Ascending aorta (tissue), 2 donors: ENCODE data around the gene MAGI1. TPM values are rescaled to one million over a fixed set of nuclear protein-coding genes. Genes with fewer than 3 reads are reported as not detected.

ENCODE experiments used
- DNase-seq, 2 donors: peaks; one replicate each; pipeline ENCODE4 v3.0.0-alpha.2; 2019; ENCODE audit warnings: low spot score in 2 of 2
- H3K27ac ChIP-seq, 2 donors: fragments of 200-600 bp; sonication (generic); one replicate each; pipeline ENCODE4 v1.5.1; 2016 to 2017; ENCODE audit warnings: mild to moderate bottlenecking in 1 of 2
- H3K27me3 ChIP-seq: fragments of 200-600 bp; sonication (generic); one replicate; pipeline ENCODE4 v1.5.1; 2017
- H3K36me3 ChIP-seq, 2 donors: fragments of 200-600 bp; sonication (generic); one replicate each; pipeline ENCODE4 v1.5.1; 2016
- H3K4me1 ChIP-seq, 2 donors: fragments of 200-600 bp; sonication (generic); one replicate each; pipeline ENCODE4 v1.5.1; 2016 to 2017; ENCODE audit warnings: mild to moderate bottlenecking in 1 of 2
- H3K4me3 ChIP-seq, 2 donors: fragments of 200-600 bp; sonication (generic); one replicate each; pipeline ENCODE4 v1.5.1; 2016 to 2017; ENCODE audit warnings: mild to moderate bottlenecking in 1 of 2
- H3K9me3 ChIP-seq, 2 donors: fragments of 200-600 bp; sonication (generic); one replicate each; pipeline ENCODE4 v1.5.1; 2016
- intact Hi-C: fragments of 100-400 bp; cut with DNase I; formaldehyde crosslinking; loops from one replicate; pipeline ENCODE4 v1.15.1; 2023
- total RNA-seq: library from RNA; depleted of rRNA; stranded (reverse); fragments of >200 nt; gene quantifications from one replicate; pipeline ENCODE4 v1.1.0, GENCODE V29; 2016
- TF ChIP-seq, protein P1 (sequence below), 3 experiments: fragments of 200-600 bp in 2 of 3; fragments of 450-650 bp in 1 of 3; sonication (generic) in 2 of 3; IDR thresholded peaks; one replicate each; pipeline ENCODE4 v1.5.1; 2016 to 2019; ENCODE audit warnings: antibody characterized with exemption in 3 of 3, mild to moderate bottlenecking in 1 of 3, moderate library complexity in 1 of 3

The MAGI1 gene
- total RNA-seq, 1 donor from 2014 or later, result 28.4 TPM

- H3K9me3 ChIP-seq, result no peaks in the 10 kb centered on the region
- peaks cover 0 to 7% of the 10 kb centered on the region in 2 donors for H3K4me1 ChIP-seq
- TF ChIP-seq, protein P1, sequence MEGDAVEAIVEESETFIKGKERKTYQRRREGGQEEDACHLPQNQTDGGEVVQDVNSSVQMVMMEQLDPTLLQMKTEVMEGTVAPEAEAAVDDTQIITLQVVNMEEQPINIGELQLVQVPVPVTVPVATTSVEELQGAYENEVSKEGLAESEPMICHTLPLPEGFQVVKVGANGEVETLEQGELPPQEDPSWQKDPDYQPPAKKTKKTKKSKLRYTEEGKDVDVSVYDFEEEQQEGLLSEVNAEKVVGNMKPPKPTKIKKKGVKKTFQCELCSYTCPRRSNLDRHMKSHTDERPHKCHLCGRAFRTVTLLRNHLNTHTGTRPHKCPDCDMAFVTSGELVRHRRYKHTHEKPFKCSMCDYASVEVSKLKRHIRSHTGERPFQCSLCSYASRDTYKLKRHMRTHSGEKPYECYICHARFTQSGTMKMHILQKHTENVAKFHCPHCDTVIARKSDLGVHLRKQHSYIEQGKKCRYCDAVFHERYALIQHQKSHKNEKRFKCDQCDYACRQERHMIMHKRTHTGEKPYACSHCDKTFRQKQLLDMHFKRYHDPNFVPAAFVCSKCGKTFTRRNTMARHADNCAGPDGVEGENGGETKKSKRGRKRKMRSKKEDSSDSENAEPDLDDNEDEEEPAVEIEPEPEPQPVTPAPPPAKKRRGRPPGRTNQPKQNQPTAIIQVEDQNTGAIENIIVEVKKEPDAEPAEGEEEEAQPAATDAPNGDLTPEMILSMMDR (IDR thresholded peaks at IDR 0.05), result no peak
- intact Hi-C loops, result no loop called here
- H3K4me3 ChIP-seq, result no peak overlapping the region
- H3K36me3 ChIP-seq, result no peaks in the 10 kb centered on the region
- peak overlapping the region; percentile 54 to 67 for H3K27ac ChIP-seq
- DNase-seq, result no peak
- H3K27me3 ChIP-seq, result no peaks in the 10 kb centered on the region
Observed at GRCh38 chr3:65786890-65787289, 251.8 kb downstream of the MAGI1 start.

DNA sequence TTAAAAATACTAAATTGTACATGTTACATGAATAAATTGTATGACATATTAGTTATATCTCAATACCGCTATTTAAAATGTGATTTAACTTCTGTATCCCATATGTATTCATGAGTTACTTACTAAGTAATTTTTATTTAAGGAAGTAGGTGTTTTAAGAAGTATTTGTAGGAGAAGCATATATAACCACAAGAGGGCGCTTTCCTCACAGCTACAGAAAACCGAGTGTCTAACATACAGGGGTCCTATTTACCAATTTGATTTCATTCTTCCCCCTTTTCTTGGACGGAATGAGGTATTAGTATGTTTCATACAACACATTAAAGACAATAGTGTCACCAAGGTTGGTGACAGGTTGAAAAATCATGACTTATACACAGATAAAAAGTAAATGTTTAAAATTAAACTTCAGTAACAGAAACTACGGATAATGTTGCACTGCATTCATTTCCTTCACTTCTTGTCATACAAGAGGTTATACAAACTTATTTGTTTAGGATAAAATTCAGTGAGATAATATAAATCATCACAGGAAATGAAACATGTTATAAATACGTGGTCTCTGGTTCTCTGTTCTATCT lies 253.6 kb downstream of the MAGI1 start:
- intact Hi-C loops, result loop anchor here (1.0 to 2.0 kb wide), 3 partner anchors 130 to 353 kb away; partner anchors contain the start of gene MAGI1
- no peaks in the 10 kb centered on the region for H3K36me3 ChIP-seq
- no peaks in the 10 kb centered on the region for H3K27me3 ChIP-seq
- no peak for DNase-seq
- TF ChIP-seq, protein P1 (IDR thresholded peaks at IDR 0.05), result peak; percentile 32 to 73 (median 58)
- peaks cover 0 to 7% of the 10 kb centered on the region in 2 donors for H3K4me1 ChIP-seq
- no peak overlapping the region for H3K4me3 ChIP-seq
- peak overlapping the region; percentile 62 to 66 for H3K27ac ChIP-seq
- no peaks in the 10 kb centered on the region for H3K9me3 ChIP-seq

GRCh38 chr3:65783117-65783516 lies 255.6 kb downstream of the MAGI1 start:
- Histone ChIP-seq H3K9me3 (no peaks in the 10 kb centered on the region), H3K27ac (peak overlapping the region in 1 of 2 donors; percentile 66), H3K36me3 (no peaks in the 10 kb centered on the region), H3K27me3 (no peaks in the 10 kb centered on the region), H3K4me3 (no peak overlapping the region), H3K4me1 (peaks cover 0 to 17% of the 10 kb centered on the region in 2 donors)
- TF ChIP-seq, protein P1 (IDR thresholded peaks at IDR 0.05), result no peak
- DNase-seq, result no peak
- intact Hi-C loops, result loop anchor here (5.0 kb wide), 1 partner anchor 104 kb away; no protein-coding TSS in a partner anchor

- Histone ChIP-seq H3K4me1 (peaks cover 0 to 17% of the 10 kb centered on the region in 2 donors), H3K4me3 (no peak overlapping the region), H3K9me3 (no peaks in the 10 kb centered on the region), H3K27me3 (no peaks in the 10 kb centered on the region), H3K36me3 (no peaks in the 10 kb centered on the region), H3K27ac (no peak overlapping the region)
- DNase-seq, result no peak
- TF ChIP-seq, protein P1 (IDR thresholded peaks at IDR 0.05), result no peak
- intact Hi-C loops, result loop anchor here (5.0 kb wide), 1 partner anchor 106 kb away; no protein-coding TSS in a partner anchor
Observed at GRCh38 chr3:65781594-65781993, 257.1 kb downstream of the MAGI1 start.

DNA sequence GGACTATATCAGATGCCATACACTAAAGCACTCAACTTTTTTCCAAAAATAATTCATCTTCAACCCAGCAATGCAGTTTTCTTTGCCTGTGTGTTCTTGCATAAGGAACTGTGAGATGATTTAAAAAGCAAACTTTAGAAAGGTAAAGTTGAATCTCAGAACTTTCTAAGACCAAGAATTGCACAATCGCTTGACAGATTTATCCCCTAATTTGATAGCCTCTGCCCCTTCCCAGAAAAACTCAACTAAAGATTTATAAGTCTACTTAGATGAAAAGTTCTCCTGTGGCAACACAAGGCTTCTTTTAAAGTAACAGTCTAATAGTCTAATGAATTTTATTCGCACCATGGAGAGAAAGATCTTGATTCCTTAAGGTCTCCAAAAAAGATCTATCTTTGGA lies 259.3 kb downstream of the MAGI1 start:
- Histone ChIP-seq H3K27me3 (no peaks in the 10 kb centered on the region), H3K27ac (peak overlapping the region in 1 of 2 donors; percentile 13), H3K4me1 (peaks cover 0 to 14% of the 10 kb centered on the region in 2 donors), H3K4me3 (no peak overlapping the region), H3K9me3 (no peaks in the 10 kb centered on the region), H3K36me3 (no peaks in the 10 kb centered on the region)
- DNase-seq, result no peak
- TF ChIP-seq, protein P1 (IDR thresholded peaks at IDR 0.05), result no peak
- intact Hi-C loops, result no loop called here
